ENCODE measurements around the gene TNNI3K.

TNNI3K gene

GRCh38 chr1:74591949-74592348, 356.8 kb downstream of the TNNI3K start:
- no peak for TF ChIP-seq POLR2AphosphoS5 (IDR thresholded peaks at IDR 0.05; ENCODE audit: low read depth, low read length)
- TF ChIP-seq TAF1 (IDR thresholded peaks at IDR 0.05; ENCODE audit: borderline replicate concordance, low read depth, low read length): no peak
- TF ChIP-seq POLR2A (IDR thresholded peaks at IDR 0.05; ENCODE audit: low read depth, low read length): no peak
- no peak for DNase-seq (ENCODE audit: insufficient read length)
- no peak for FAIRE-seq

GRCh38 chr1:74592580-74593355, 357.6 kb downstream of the TNNI3K start:
- FAIRE-seq: no peak
- TF ChIP-seq POLR2AphosphoS5 (IDR thresholded peaks at IDR 0.05; ENCODE audit: low read depth, low read length) (no peak), TAF1 (IDR thresholded peaks at IDR 0.05; ENCODE audit: borderline replicate concordance, low read depth, low read length) (no peak), POLR2A (IDR thresholded peaks at IDR 0.05; ENCODE audit: low read depth, low read length) (no peak)

More at GRCh38 chr1:74592580-74593355, 357.6 kb downstream of the TNNI3K start:
- DNase-seq (ENCODE audit: insufficient read length): no peak
